GM12878 (cell line): ENCODE results near the gene RETSAT. TPM values are rescaled to one million over a fixed set of nuclear protein-coding genes. Genes with fewer than 3 reads are reported as not detected.
A peak's percentile ranks its signal among the peaks of the same experiment; 100 is the strongest.

Experiments used
- ATAC-seq: fragments of 200-7000 bp; cut with Tn5 transposase; 3 replicates; pipeline ENCODE4 v1.9.1; 2020; ENCODE audit warnings: mild to moderate bottlenecking, moderate library complexity
- BruUV-seq: library from RNA; stranded (reverse); fragments of 400-500 nt; replicated peaks from 2 replicates; lab custom pipeline; 2021; lab: Mats Ljungman, UMichigan
- CTCF ChIA-PET: fragments of 300-600 bp; sonication (Branson Sonifier 250); formaldehyde crosslinking; extraction: SDS; loops from one replicate; lab custom pipeline; 2021; ENCODE audit warnings: inconsistent platforms; lab: Yijun Ruan, JAX
- POLR2A ChIA-PET: fragments of 350-600 bp; formaldehyde crosslinking; extraction: SDS; loops from one replicate; lab custom pipeline; 2021; ENCODE audit warnings: inconsistent platforms; lab: Charles Lee
- RAD21 ChIA-PET: fragments of 300-600 bp; sonication (Branson Sonifier 250); formaldehyde crosslinking; loops from one replicate; lab custom pipeline; 2023; ENCODE audit warnings: antibody characterized with exemption; ENCODE audit not compliant: unreplicated experiment; lab: Charles Lee
- SMC1A ChIA-PET: fragments of 300-600 bp; sonication (Branson Sonifier 250); formaldehyde crosslinking; loops from one replicate; lab custom pipeline; 2023; ENCODE audit not compliant: unreplicated experiment, uncharacterized antibody; lab: Charles Lee
- DNase-seq: peaks from one replicate; pipeline ENCODE4 v3.0.0-alpha.2; 2011; ENCODE audit warnings: low read depth, low spot score
- FAIRE-seq: peaks from 3 replicates; lab custom pipeline; 2011; peaks lifted over from hg19 to GRCh38; lab: Jason Lieb, UNC
- H2AFZ ChIP-seq: 2 replicates; pipeline ENCODE4 v1.6.0; 2011; ENCODE audit warnings: low read depth, low read length, control low read depth; ENCODE audit not compliant: control insufficient read depth
- H3K27ac ChIP-seq: 2 replicates; pipeline ENCODE4 v1.5.1; 2011; ENCODE audit warnings: control low read depth; ENCODE audit not compliant: control insufficient read depth, insufficient read depth
- H3K27me3 ChIP-seq, 2 experiments: replicated peaks in 1 of 2; 2 replicates each; pipeline versions ENCODE4 v1.6.0 to v1.6.1; 2011; ENCODE audit warnings: low read length in 1 of 2; ENCODE audit not compliant: control insufficient read depth in 2 of 2, insufficient read depth in 2 of 2
- H3K36me3 ChIP-seq, 2 experiments: 2 replicates each; pipeline ENCODE4 v1.5.1; 2011; ENCODE audit warnings: low read length in 1 of 2; ENCODE audit not compliant: control insufficient read depth in 2 of 2, insufficient read depth in 2 of 2
- H3K4me1 ChIP-seq: 2 replicates; pipeline ENCODE4 v1.6.1; 2011; ENCODE audit warnings: mild to moderate bottlenecking, low read length, moderate library complexity, mixed read lengths; ENCODE audit not compliant: control insufficient read depth, insufficient read depth
- H3K4me2 ChIP-seq: 2 replicates; pipeline ENCODE4 v1.6.0; 2011; ENCODE audit warnings: control low read depth; ENCODE audit not compliant: control insufficient read depth, insufficient read depth
- H3K4me3 ChIP-seq: fragments of 200-600 bp; sonication (generic); 2 replicates; pipeline ENCODE4 v1.5.1; 2016
- H3K79me2 ChIP-seq: 2 replicates; pipeline ENCODE4 v1.6.0; 2011; ENCODE audit warnings: low read length; ENCODE audit not compliant: control insufficient read depth, insufficient read depth
- H3K9ac ChIP-seq: 2 replicates; pipeline ENCODE4 v1.8.0; 2011; ENCODE audit warnings: low read length, control low read depth, mixed read lengths; ENCODE audit not compliant: control insufficient read depth, insufficient read depth
- H3K9me3 ChIP-seq: replicated peaks from 3 replicates; pipeline ENCODE4 v1.5.1; 2011; ENCODE audit warnings: mild to moderate bottlenecking, low read length; ENCODE audit not compliant: control insufficient read depth, insufficient read depth
- H4K20me1 ChIP-seq: 2 replicates; pipeline ENCODE4 v1.6.0; 2011; ENCODE audit not compliant: control insufficient read depth, insufficient read depth
- BMI1 ChIP-seq: fragments of 450-650 bp; IDR thresholded peaks from 2 replicates; pipeline ENCODE4 v1.6.1; 2016; ENCODE audit warnings: mild to moderate bottlenecking, moderate library complexity, borderline replicate concordance
- E4F1 ChIP-seq: fragments of 450-650 bp; IDR thresholded peaks from 2 replicates; pipeline ENCODE4 v1.6.1; 2018; ENCODE audit warnings: borderline replicate concordance, mild to moderate bottlenecking; ENCODE audit not compliant: partially characterized antibody
- IRF3 ChIP-seq: fragments of 450-650 bp; IDR thresholded peaks from 2 replicates; pipeline ENCODE4 v1.6.1; 2014; ENCODE audit warnings: mild to moderate bottlenecking
- JUND ChIP-seq: IDR thresholded peaks from 2 replicates; pipeline ENCODE4 v1.6.1; 2012; ENCODE audit warnings: low read depth, mild to moderate bottlenecking, low read length, improper control_type of control experiment, moderate library complexity
- POLR2AphosphoS5 ChIP-seq: IDR thresholded peaks from 2 replicates; pipeline ENCODE4 v1.6.1; 2011; ENCODE audit warnings: mild to moderate bottlenecking, low read length, inconsistent platforms
- RB1 ChIP-seq: fragments of 450-650 bp; formaldehyde crosslinking; IDR thresholded peaks from 2 replicates; pipeline ENCODE4 v1.6.1; 2017; ENCODE audit warnings: mild to moderate bottlenecking, borderline replicate concordance
- SMAD5 ChIP-seq: IDR thresholded peaks from 2 replicates; pipeline ENCODE4 v1.6.1; 2016; ENCODE audit warnings: antibody characterized with exemption, low read depth
- TCF7 ChIP-seq: IDR thresholded peaks from 2 replicates; pipeline ENCODE4 v1.6.1; 2014; ENCODE audit warnings: antibody characterized with exemption, borderline replicate concordance
- ZBTB4 ChIP-seq: fragments of 450-650 bp; formaldehyde crosslinking; IDR thresholded peaks from 2 replicates; pipeline ENCODE4 v1.4.0; 2022; ENCODE audit warnings: mild to moderate bottlenecking, moderate library complexity
- WGBS: methylation state at CpG from one replicate; pipeline ENCODE4 v1.1.6; 2016; ENCODE audit warnings: low lambda C conversion rate; ENCODE audit not compliant: insufficient replicate concordance, insufficient coverage; ENCODE audit errors: missing lambda C conversion rate; 5-methylcytosine and 5-hydroxymethylcytosine counted together
- in situ Hi-C: fragments of 300-500 bp; cut with MboI; formaldehyde crosslinking; loops from 9 replicates; pipeline ENCODE4 v1.14.3; 2018; ENCODE audit warnings: mixed read lengths
- intact Hi-C: fragments of 100-400 bp; cut with micrococcal nuclease; formaldehyde crosslinking; loops from one replicate; pipeline ENCODE4 v1.14.2; 2022; ENCODE audit not compliant: unreplicated experiment
- polyA plus RNA-seq, 11 experiments: library from polyadenylated mRNA; depleted of rRNA in 4 of 11; unstranded in 6 of 11; stranded (reverse) in 5 of 11; fragments of >200 nt; fragmentation: Nextera tagmentation in 4 of 11; fragmentation: Illumina TruSeq in 1 of 11; extraction: Ambion mirVana in 4 of 11; extraction: Trizol in 1 of 11; gene quantifications; 1 replicate in 1 of 11; 2 replicates in 10 of 11; pipeline versions ENCODE4 v1.2.1 to v1.2.3, GENCODE V29; 2011 to 2016; ENCODE audit warnings: inconsistent platforms in 2 of 11, missing spikeins in 2 of 11, low read depth in 1 of 11
- total RNA-seq, 4 experiments: library from RNA; depleted of rRNA in 3 of 4; stranded (reverse); fragments of >200 nt in 3 of 4; fragmentation: Illumina TruSeq in 1 of 4; extraction: Trizol in 1 of 4; gene quantifications; 2 replicates each; pipeline versions ENCODE4 v1.2.1 to v1.2.3, GENCODE V29; 2013 to 2021

Gene RETSAT
- total and polyA plus RNA-seq, 10 of the 15 experiments (the other 5 are each of a cell fraction or from before 2014, with no cell fraction given): 3.3 to 28.8 (median 22.0) TPM

- no peak for DNase-seq
- Histone ChIP-seq H4K20me1 (no peaks in the 10 kb centered on the region), H3K9ac (no peak overlapping the region), H3K27me3 (no peaks in the 10 kb centered on the region), H3K4me3 (0 out of 2 replicates have a peak overlapping the region, but pooled peaks have one; percentile 14), H3K79me2 (peaks cover 22% of the 10 kb centered on the region), H3K4me1 (peaks cover 4% of the 10 kb centered on the region), H3K4me2 (no peak overlapping the region; the same call in 1 of the 2 replicates), H3K27ac (no peak overlapping the region), H3K9me3 (no peaks in the 10 kb centered on the region), H3K36me3 (no peaks in the 10 kb centered on the region; a peak in 1 of 4 replicates), H2AFZ (no peak overlapping the region)
- intact Hi-C loops: no loop called here
- no TSS peak for BruUV-seq
- ChIA-PET CTCF (no interaction called here), RAD21 (interaction anchor here (1.0 kb wide), 1 partner anchor 58 kb away, joined by 3 read pairs; no protein-coding TSS in a partner anchor), SMC1A (interaction anchor here (0.9 to 1.4 kb wide), 4 partner anchors 8 to 193 kb away, joined by 3 read pairs; no protein-coding TSS in a partner anchor), POLR2A (interaction anchor here (0.5 to 1.2 kb wide), 4 partner anchors 31 to 540 kb away, joined by 3 to 7 read pairs (median 4); no protein-coding TSS in a partner anchor)
- no peak for TF ChIP-seq JUND
- TF ChIP-seq E4F1: no peak
- no peak for TF ChIP-seq BMI1
- no peak for TF ChIP-seq TCF7
- no peak for TF ChIP-seq ZBTB4 (CRISPR knock-in tag)
- TF ChIP-seq POLR2AphosphoS5: no peak
- no peak for TF ChIP-seq IRF3
- TF ChIP-seq SMAD5: no peak
- TF ChIP-seq RB1: no peak
- in situ Hi-C loops: no loop called here
- ATAC-seq: no peak
- no peak for FAIRE-seq
- WGBS: 92% methylated on average over 3 of the region's 3 CpGs
These were observed 3.4 kb upstream of the RETSAT start for GRCh38 chr2:85357736-85358135.
